Prostate gland (tissue), 2 donors: Measurements from ENCODE around the gene PCDH8. TPM values are rescaled to one million over a fixed set of nuclear protein-coding genes. Genes with fewer than 3 reads are reported as not detected.

Experiments
- DNase-seq: peaks from one replicate; pipeline ENCODE4 v3.0.0-alpha.2; 2019; ENCODE audit warnings: low spot score
- H3K27ac ChIP-seq, 2 donors: fragments of 200-600 bp; sonication (generic); 2 replicates each; pipeline ENCODE4 v1.5.1; 2017 to 2019
- H3K27me3 ChIP-seq: fragments of 200-600 bp; sonication (generic); replicated peaks from 2 replicates; pipeline ENCODE4 v1.5.1; 2019; ENCODE audit not compliant: insufficient read depth
- H3K36me3 ChIP-seq, 2 donors: fragments of 200-600 bp; sonication (generic); 1 replicate in 1 of 2; 2 replicates in 1 of 2; pipeline versions ENCODE4 v1.5.1 to v1.8.1; 2017 to 2019
- H3K4me1 ChIP-seq: fragments of 200-600 bp; sonication (generic); replicated peaks from 2 replicates; pipeline ENCODE4 v1.5.1; 2019
- H3K4me3 ChIP-seq, 2 donors: fragments of 200-600 bp; sonication (generic); 2 replicates each; pipeline ENCODE4 v1.5.1; 2017 to 2019
- H3K9me3 ChIP-seq: fragments of 200-600 bp; sonication (generic); 2 replicates; pipeline ENCODE4 v1.5.1; 2017
- POLR2A ChIP-seq: fragments of 450-650 bp; IDR thresholded peaks from one replicate; pipeline ENCODE4 v1.6.1; 2016; ENCODE audit warnings: antibody characterized with exemption, mild to moderate bottlenecking
- POLR2AphosphoS5 ChIP-seq: sonication (generic); formaldehyde crosslinking; IDR thresholded peaks from one replicate; pipeline ENCODE4 v1.6.1; 2017; ENCODE audit warnings: antibody characterized with exemption
- WGBS: methylation state at CpG from one replicate; pipeline ENCODE4 v1.1.5; 2018; 5-methylcytosine and 5-hydroxymethylcytosine counted together
- intact Hi-C: fragments of 100-400 bp; cut with DNase I; formaldehyde crosslinking; loops from one replicate; pipeline ENCODE4 v1.14.2; 2022
- total RNA-seq, 2 donors: library from RNA; depleted of rRNA; stranded (reverse); fragments of >200 nt; gene quantifications; one replicate each; pipeline ENCODE4 v1.1.0, GENCODE V29; 2016
- TF ChIP-seq, protein P1 (sequence below), 4 experiments: fragments of 200-600 bp in 2 of 4; fragments of 450-650 bp in 2 of 4; sonication (generic) in 2 of 4; IDR thresholded peaks; 1 replicate in 3 of 4; 2 replicates in 1 of 4; pipeline ENCODE4 v1.5.1; 2016 to 2019; ENCODE audit warnings: antibody characterized with exemption in 4 of 4, mild to moderate bottlenecking in 2 of 4, moderate library complexity in 2 of 4

Gene PCDH8
- total RNA-seq, 2 donors from 2014 or later, result 6.0 to 9.5 TPM

DNA sequence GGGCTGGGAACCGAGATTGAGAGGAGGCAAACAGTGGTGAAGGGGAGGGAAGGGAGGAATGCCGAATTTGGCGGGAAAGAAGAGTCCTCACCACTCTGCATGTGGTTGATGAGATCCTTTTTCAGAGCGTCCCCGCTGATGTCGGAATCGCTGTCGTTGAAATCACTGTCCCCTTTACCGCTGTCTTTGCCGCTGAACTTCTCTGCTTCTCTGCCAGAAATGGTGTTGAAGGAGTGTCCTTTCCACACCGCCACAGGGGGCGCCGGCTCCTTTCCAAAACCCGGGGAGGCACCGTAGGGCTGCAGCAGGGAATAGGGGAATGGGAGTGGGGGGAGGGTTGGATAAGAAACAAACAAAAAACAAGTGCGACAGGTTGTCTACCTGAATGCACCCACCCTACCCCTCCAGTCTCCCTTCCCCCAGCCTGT is 3.1 kb downstream of the PCDH8 start:
- H3K9me3 ChIP-seq, result no peaks in the 10 kb centered on the region
- WGBS, result 20% methylated on average over 16 of the region's 16 CpGs
- H3K4me1 ChIP-seq, result peaks cover 3% of the 10 kb centered on the region
- intact Hi-C loops, result no loop called here
- no peak overlapping the region for H3K27ac ChIP-seq
- no peaks in the 10 kb centered on the region for H3K36me3 ChIP-seq
- no peak for DNase-seq
- TF ChIP-seq, protein P1, sequence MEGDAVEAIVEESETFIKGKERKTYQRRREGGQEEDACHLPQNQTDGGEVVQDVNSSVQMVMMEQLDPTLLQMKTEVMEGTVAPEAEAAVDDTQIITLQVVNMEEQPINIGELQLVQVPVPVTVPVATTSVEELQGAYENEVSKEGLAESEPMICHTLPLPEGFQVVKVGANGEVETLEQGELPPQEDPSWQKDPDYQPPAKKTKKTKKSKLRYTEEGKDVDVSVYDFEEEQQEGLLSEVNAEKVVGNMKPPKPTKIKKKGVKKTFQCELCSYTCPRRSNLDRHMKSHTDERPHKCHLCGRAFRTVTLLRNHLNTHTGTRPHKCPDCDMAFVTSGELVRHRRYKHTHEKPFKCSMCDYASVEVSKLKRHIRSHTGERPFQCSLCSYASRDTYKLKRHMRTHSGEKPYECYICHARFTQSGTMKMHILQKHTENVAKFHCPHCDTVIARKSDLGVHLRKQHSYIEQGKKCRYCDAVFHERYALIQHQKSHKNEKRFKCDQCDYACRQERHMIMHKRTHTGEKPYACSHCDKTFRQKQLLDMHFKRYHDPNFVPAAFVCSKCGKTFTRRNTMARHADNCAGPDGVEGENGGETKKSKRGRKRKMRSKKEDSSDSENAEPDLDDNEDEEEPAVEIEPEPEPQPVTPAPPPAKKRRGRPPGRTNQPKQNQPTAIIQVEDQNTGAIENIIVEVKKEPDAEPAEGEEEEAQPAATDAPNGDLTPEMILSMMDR (IDR thresholded peaks at IDR 0.05), result no peak
- TF ChIP-seq POLR2A (no peak), POLR2AphosphoS5 (no peak)
- H3K27me3 ChIP-seq, result peaks cover 29% of the 10 kb centered on the region
- peak overlapping the region in 1 of 2 donors; percentile 2 for H3K4me3 ChIP-seq

DNA sequence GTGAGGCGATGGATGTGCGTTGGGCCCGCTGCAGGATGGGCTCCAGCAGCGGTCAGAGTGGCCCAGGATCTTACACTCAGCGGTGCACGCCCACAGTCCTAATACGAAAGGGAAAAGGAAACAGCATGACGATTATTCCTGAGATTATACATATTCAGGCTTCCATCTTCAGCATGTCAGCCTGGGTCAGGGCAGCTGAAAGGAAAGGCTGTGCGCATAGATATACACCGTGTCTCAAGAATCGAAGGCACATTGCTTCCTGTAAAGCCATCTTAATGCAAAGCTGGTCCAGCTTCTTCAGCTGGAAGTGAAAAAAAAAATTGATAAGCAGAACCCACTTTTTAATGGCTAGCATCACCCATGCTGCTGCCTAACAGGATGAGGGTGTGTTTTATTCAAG is 3.6 kb downstream of the PCDH8 start:
- WGBS, result 78% methylated on average over 11 of the region's 11 CpGs
- Histone ChIP-seq H3K9me3 (no peaks in the 10 kb centered on the region), H3K4me1 (peaks cover 3% of the 10 kb centered on the region), H3K27me3 (peaks cover 29% of the 10 kb centered on the region), H3K4me3 (no peak overlapping the region), H3K36me3 (no peaks in the 10 kb centered on the region), H3K27ac (no peak overlapping the region)
- no peak for DNase-seq
- TF ChIP-seq, protein P1 (IDR thresholded peaks at IDR 0.05), result no peak
- TF ChIP-seq POLR2AphosphoS5, result no peak
- TF ChIP-seq POLR2A, result no peak
- intact Hi-C loops, result no loop called here

DNA sequence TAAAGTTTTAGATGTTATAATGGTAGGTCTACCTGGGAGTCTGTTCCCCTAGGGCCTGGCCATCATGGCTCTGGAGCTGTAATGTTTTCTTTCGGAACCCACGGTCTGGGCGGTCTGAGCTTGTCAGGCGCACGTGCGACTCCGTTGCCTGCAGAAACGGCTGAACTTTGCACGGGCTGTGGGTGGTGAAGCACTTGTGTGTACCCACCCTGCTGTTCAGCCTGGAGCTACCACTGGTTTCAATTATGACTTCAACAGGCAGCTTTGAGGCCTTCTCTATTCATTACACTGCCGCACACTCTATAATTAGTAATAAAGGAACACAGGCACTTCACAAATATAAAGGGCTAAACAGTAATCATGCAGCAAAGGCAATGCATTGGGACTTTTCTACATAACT is 6.0 kb downstream of the PCDH8 start:
- Histone ChIP-seq H3K27ac (no peak overlapping the region), H3K36me3 (no peaks in the 10 kb centered on the region), H3K9me3 (no peaks in the 10 kb centered on the region), H3K4me3 (no peak overlapping the region), H3K4me1 (peaks cover 3% of the 10 kb centered on the region), H3K27me3 (peaks cover 8% of the 10 kb centered on the region)
- 83% methylated on average over 10 of the region's 10 CpGs for WGBS
- TF ChIP-seq POLR2A (no peak), POLR2AphosphoS5 (no peak)
- TF ChIP-seq, protein P1 (IDR thresholded peaks at IDR 0.05), result no peak
- DNase-seq, result no peak
- intact Hi-C loops, result no loop called here

DNA sequence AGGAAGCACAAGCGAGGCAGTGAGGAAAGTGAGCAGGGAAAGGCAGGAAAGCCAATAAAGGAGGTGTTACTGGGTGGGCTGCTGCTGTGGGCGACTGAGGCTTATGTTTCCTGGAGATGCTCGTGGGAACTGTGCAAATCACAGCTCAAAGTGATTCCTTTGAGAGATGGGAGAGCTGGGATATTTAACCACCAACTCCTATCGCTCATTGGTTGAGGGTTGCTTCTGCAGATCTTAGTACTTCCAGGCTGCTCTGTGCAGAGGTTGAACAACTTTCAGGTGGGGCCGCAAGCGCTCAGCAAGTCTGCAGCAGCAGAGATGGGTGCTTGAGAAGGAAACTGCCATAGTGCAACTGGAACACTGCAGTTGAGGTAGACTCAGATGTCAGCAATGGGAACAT is 8.4 kb downstream of the PCDH8 start:
- no peaks in the 10 kb centered on the region for H3K27me3 ChIP-seq
- DNase-seq, result no peak

More for the DNA sequence above, 8.4 kb downstream of the PCDH8 start:
- intact Hi-C loops, result no loop called here
- H3K27ac ChIP-seq, result no peak overlapping the region
- no peaks in the 10 kb centered on the region for H3K36me3 ChIP-seq
- no peaks in the 10 kb centered on the region for H3K9me3 ChIP-seq
- WGBS, result 61% methylated on average over 6 of the region's 6 CpGs
- TF ChIP-seq POLR2A (no peak), POLR2AphosphoS5 (no peak)
- TF ChIP-seq, protein P1 (IDR thresholded peaks at IDR 0.05), result no peak
- no peak overlapping the region for H3K4me3 ChIP-seq
- no peaks in the 10 kb centered on the region for H3K4me1 ChIP-seq
